ENCODE results near the gene RPP14. TPM values are rescaled to one million over a fixed set of nuclear protein-coding genes. Genes with fewer than 3 reads are reported as not detected.

RPP14 gene
- total RNA-seq, 1 experiment from 2014 or later = 22.4 TPM

DNA sequence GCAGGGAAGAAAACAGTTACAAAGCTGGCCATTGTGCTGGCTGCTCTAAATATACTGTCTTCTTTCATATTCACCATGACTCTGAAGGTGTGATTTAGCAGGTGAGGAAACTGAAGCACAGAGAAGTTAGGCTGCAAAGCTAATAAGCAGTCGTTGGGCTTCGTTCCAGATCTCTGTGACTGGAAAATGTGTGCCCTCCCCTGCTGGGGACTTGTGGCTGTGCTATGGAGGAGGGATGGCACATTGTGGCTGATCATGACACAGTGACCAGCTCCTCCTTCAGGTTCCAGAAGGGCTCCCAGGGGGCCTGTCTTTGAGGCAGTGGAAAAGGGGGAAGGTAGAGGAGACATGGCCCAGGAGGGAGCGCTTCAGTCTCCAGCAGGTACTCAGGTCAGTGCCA lies 45.9 kb downstream of the RPP14 start:
- TF ChIP-seq EGR1 (IDR thresholded peaks at IDR 0.05; ENCODE audit: low read depth) (no peak), TCF7L2 (IDR thresholded peaks at IDR 0.05; ENCODE audit: borderline replicate concordance, extremely low read depth, insufficient read depth, insufficient read length) (no peak), CBX3 (IDR thresholded peaks at IDR 0.05; ENCODE audit: low read depth) (no peak), SIN3A (IDR thresholded peaks at IDR 0.05; ENCODE audit: low read depth) (no peak), SP1 (IDR thresholded peaks at IDR 0.05; ENCODE audit: low read depth) (no peak), ZFX (IDR thresholded peaks at IDR 0.05) (no peak), EZH2 (IDR thresholded peaks at IDR 0.05) (no peak), POLR2AphosphoS5 (IDR thresholded peaks at IDR 0.05; ENCODE audit: low read depth, low read length) (no peak), YY1 (IDR thresholded peaks at IDR 0.05; ENCODE audit: extremely low read depth, insufficient replicate concordance, low read depth, low read length) (no peak), RAD21 (IDR thresholded peaks at IDR 0.05; ENCODE audit: low read depth) (no peak), ZNF274 (IDR thresholded peaks at IDR 0.05; ENCODE audit: low read depth, low read length) (no peak), JUND (IDR thresholded peaks at IDR 0.05) (no peak)
- TF ChIP-seq, protein P1, sequence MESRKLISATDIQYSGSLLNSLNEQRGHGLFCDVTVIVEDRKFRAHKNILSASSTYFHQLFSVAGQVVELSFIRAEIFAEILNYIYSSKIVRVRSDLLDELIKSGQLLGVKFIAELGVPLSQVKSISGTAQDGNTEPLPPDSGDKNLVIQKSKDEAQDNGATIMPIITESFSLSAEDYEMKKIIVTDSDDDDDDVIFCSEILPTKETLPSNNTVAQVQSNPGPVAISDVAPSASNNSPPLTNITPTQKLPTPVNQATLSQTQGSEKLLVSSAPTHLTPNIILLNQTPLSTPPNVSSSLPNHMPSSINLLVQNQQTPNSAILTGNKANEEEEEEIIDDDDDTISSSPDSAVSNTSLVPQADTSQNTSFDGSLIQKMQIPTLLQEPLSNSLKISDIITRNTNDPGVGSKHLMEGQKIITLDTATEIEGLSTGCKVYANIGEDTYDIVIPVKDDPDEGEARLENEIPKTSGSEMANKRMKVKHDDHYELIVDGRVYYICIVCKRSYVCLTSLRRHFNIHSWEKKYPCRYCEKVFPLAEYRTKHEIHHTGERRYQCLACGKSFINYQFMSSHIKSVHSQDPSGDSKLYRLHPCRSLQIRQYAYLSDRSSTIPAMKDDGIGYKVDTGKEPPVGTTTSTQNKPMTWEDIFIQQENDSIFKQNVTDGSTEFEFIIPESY (IDR thresholded peaks at IDR 0.05; ENCODE audit: extremely low read depth, insufficient replicate concordance, low read length) = no peak
- TF ChIP-seq, protein P2, sequence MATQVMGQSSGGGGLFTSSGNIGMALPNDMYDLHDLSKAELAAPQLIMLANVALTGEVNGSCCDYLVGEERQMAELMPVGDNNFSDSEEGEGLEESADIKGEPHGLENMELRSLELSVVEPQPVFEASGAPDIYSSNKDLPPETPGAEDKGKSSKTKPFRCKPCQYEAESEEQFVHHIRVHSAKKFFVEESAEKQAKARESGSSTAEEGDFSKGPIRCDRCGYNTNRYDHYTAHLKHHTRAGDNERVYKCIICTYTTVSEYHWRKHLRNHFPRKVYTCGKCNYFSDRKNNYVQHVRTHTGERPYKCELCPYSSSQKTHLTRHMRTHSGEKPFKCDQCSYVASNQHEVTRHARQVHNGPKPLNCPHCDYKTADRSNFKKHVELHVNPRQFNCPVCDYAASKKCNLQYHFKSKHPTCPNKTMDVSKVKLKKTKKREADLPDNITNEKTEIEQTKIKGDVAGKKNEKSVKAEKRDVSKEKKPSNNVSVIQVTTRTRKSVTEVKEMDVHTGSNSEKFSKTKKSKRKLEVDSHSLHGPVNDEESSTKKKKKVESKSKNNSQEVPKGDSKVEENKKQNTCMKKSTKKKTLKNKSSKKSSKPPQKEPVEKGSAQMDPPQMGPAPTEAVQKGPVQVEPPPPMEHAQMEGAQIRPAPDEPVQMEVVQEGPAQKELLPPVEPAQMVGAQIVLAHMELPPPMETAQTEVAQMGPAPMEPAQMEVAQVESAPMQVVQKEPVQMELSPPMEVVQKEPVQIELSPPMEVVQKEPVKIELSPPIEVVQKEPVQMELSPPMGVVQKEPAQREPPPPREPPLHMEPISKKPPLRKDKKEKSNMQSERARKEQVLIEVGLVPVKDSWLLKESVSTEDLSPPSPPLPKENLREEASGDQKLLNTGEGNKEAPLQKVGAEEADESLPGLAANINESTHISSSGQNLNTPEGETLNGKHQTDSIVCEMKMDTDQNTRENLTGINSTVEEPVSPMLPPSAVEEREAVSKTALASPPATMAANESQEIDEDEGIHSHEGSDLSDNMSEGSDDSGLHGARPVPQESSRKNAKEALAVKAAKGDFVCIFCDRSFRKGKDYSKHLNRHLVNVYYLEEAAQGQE (IDR thresholded peaks at IDR 0.05; ENCODE audit: low read depth) = no peak
- TF ChIP-seq, protein P3, sequence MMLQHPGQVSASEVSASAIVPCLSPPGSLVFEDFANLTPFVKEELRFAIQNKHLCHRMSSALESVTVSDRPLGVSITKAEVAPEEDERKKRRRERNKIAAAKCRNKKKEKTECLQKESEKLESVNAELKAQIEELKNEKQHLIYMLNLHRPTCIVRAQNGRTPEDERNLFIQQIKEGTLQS (IDR thresholded peaks at IDR 0.05) = no peak
- ChIA-PET CTCF (no interaction called here), POLR2A (no interaction called here), RAD21 (ENCODE audit: low non-redundant PET in 1 of 2, low total read pairs in 2 of 2, uncharacterized antibody in 2 of 2, unreplicated experiment in 2 of 2) (no interaction called here)
- H3K4me3 ChIP-seq (replicated peaks in 1 of 2; ENCODE audit: low read depth in 1 of 2, low read length in 2 of 2) = no peak overlapping the region
- no peak for DNase-seq (ENCODE audit: low read depth, low spot score)
- no peaks in the 10 kb centered on the region for H3K9me3 ChIP-seq (ENCODE audit: control insufficient read depth in 1 of 2, insufficient read depth in 1 of 2, low read depth in 1 of 2, low read length in 2 of 2)
- H3K4me2 ChIP-seq (ENCODE audit: low read length) = no peak overlapping the region
- peaks cover 10 to 11% of the 10 kb centered on the region in 2 experiments; a peak in 3 of 4 replicates for H3K4me1 ChIP-seq (ENCODE audit: control insufficient read depth in 1 of 2, insufficient read depth in 2 of 2, low read length in 2 of 2)
- intact Hi-C loops (cut with micrococcal nuclease) = no loop called here
- no peak overlapping the region for H3K9ac ChIP-seq (ENCODE audit: low read length)
- H3K9me2 ChIP-seq (ENCODE audit: insufficient read depth) = no peaks in the 10 kb centered on the region
- no peaks in the 10 kb centered on the region for H4K20me1 ChIP-seq (ENCODE audit: insufficient read depth)
- no peaks in the 10 kb centered on the region for H3K27me3 ChIP-seq (ENCODE audit: insufficient read depth, low read length)
- ATAC-seq = peak; percentile 72
- H3K36me3 ChIP-seq (ENCODE audit: control insufficient read depth in 1 of 2, insufficient read depth in 2 of 2, low read length in 2 of 2) = no peaks in the 10 kb centered on the region
- BruUV-seq (replicated peaks) = no TSS peak
- H3K79me2 ChIP-seq (ENCODE audit: insufficient read depth, low read length) = no peaks in the 10 kb centered on the region
- no peak overlapping the region for H3K27ac ChIP-seq (ENCODE audit: low read depth, low read length)
- H2AFZ ChIP-seq (ENCODE audit: low read depth, low read length, poor library complexity, severe bottlenecking) = no peak overlapping the region

Data from HCT116 (cell line).